Progenitor cell of endocrine pancreas (in vitro differentiated cells): ENCODE measurements around the gene ABCG5. TPM values are rescaled to one million over a fixed set of nuclear protein-coding genes. Genes with fewer than 3 reads are reported as not detected.

Source experiments
- DNase-seq: peaks from one replicate; pipeline ENCODE4 v3.0.0; 2021; ENCODE audit warnings: low spot score; ENCODE audit not compliant: unreplicated experiment
- H3K27ac Mint-ChIP-seq: 2 replicates; pipeline ENCODE4 v1.8.0; 2021; ENCODE audit warnings: mild to moderate bottlenecking, moderate library complexity, mixed read lengths
- H3K27me3 Mint-ChIP-seq: 2 replicates; pipeline ENCODE4 v1.8.0; 2021; ENCODE audit warnings: mixed read lengths
- H3K36me3 Mint-ChIP-seq: 2 replicates; pipeline ENCODE4 v1.8.0; 2022; ENCODE audit warnings: mixed read lengths; ENCODE audit not compliant: insufficient read depth
- H3K4me1 Mint-ChIP-seq: 2 replicates; pipeline ENCODE4 v1.8.0; 2021; ENCODE audit warnings: low read depth, mixed read lengths
- H3K4me3 Mint-ChIP-seq: 2 replicates; pipeline ENCODE4 v1.8.0; 2021; ENCODE audit warnings: low read depth, mild to moderate bottlenecking, moderate library complexity, mixed read lengths
- H3K9me3 Mint-ChIP-seq: 2 replicates; pipeline ENCODE4 v1.8.0; 2021; ENCODE audit warnings: low read depth, mixed read lengths
- CTCF ChIP-seq: fragments of 200-600 bp; sonication (generic); IDR thresholded peaks from one replicate; pipeline ENCODE4 v1.5.0; 2021; ENCODE audit warnings: antibody characterized with exemption, mild to moderate bottlenecking; ENCODE audit not compliant: unreplicated experiment
- total RNA-seq: library from RNA; stranded (reverse); gene quantifications from 2 replicates; pipeline ENCODE4 v1.2.1, GENCODE V29; 2021

ABCG5 gene
- total RNA-seq, 1 donor from 2014 or later: not detected

- TF ChIP-seq CTCF: no peak
- no peaks in the 10 kb centered on the region for H3K4me1 Mint-ChIP-seq
- H3K36me3 Mint-ChIP-seq: no peaks in the 10 kb centered on the region
- H3K27ac Mint-ChIP-seq: no peak overlapping the region
- H3K9me3 Mint-ChIP-seq: no peaks in the 10 kb centered on the region
- no peak overlapping the region for H3K4me3 Mint-ChIP-seq
- DNase-seq: no peak
- H3K27me3 Mint-ChIP-seq: peaks cover 8% of the 10 kb centered on the region
Observed at GRCh38 chr2:43841949-43842865, 3.6 kb upstream of the ABCG5 start.

- no peak for TF ChIP-seq CTCF
- Mint-ChIP-seq H3K9me3 (no peaks in the 10 kb centered on the region), H3K27me3 (peaks cover 5% of the 10 kb centered on the region), H3K4me3 (no peak overlapping the region), H3K27ac (no peak overlapping the region), H3K36me3 (no peaks in the 10 kb centered on the region), H3K4me1 (no peaks in the 10 kb centered on the region)
- no peak for DNase-seq
Observed at GRCh38 chr2:43840965-43841364, 2.3 kb upstream of the ABCG5 start.

- no peaks in the 10 kb centered on the region for H3K36me3 Mint-ChIP-seq
- no peaks in the 10 kb centered on the region for H3K9me3 Mint-ChIP-seq
- H3K4me3 Mint-ChIP-seq: no peak overlapping the region
- peaks cover 5% of the 10 kb centered on the region for H3K27me3 Mint-ChIP-seq
- DNase-seq: no peak
- H3K4me1 Mint-ChIP-seq: no peaks in the 10 kb centered on the region
- no peak overlapping the region for H3K27ac Mint-ChIP-seq
- no peak for TF ChIP-seq CTCF
Observed at GRCh38 chr2:43839776-43840564, 1.3 kb upstream of the ABCG5 start.

- DNase-seq: no peak
- no peak for TF ChIP-seq CTCF
- H3K27ac Mint-ChIP-seq: no peak overlapping the region
- no peaks in the 10 kb centered on the region for H3K36me3 Mint-ChIP-seq
- no peaks in the 10 kb centered on the region for H3K4me1 Mint-ChIP-seq
- no peaks in the 10 kb centered on the region for H3K9me3 Mint-ChIP-seq
- H3K27me3 Mint-ChIP-seq: peaks cover 5% of the 10 kb centered on the region
- no peak overlapping the region for H3K4me3 Mint-ChIP-seq
Observed at GRCh38 chr2:43837831-43838559, 644 bp downstream of the ABCG5 start.

GRCh38 chr2:43837033-43837432, 1.6 kb downstream of the ABCG5 start:
- no peak overlapping the region for H3K4me3 Mint-ChIP-seq

More at GRCh38 chr2:43837033-43837432, 1.6 kb downstream of the ABCG5 start:
- Mint-ChIP-seq H3K9me3 (no peaks in the 10 kb centered on the region), H3K36me3 (no peaks in the 10 kb centered on the region), H3K27ac (no peak overlapping the region), H3K4me1 (no peaks in the 10 kb centered on the region), H3K27me3 (peaks cover 5% of the 10 kb centered on the region)
- TF ChIP-seq CTCF: no peak
- DNase-seq: no peak
